HEK293 (cell line): ENCODE data around the gene TXNDC9.

Source experiments
- ZNF274 ChIP-seq, 2 experiments: fragments of 200-500 bp in 1 of 2; fragments of 450-650 bp in 1 of 2; sonication (Bioruptor generic) in 1 of 2; formaldehyde crosslinking in 1 of 2; IDR thresholded peaks; 2 replicates each; pipeline versions ENCODE4 v1.5.1 to v1.6.1; 2014 to 2016; ENCODE audit warnings: borderline replicate concordance in 1 of 2, inconsistent platforms in 1 of 2, low read length in 1 of 2, missing biosample characterization in 1 of 2, missing genetic modification characterization in 1 of 2
- TF ChIP-seq, protein P1 (sequence below): fragments of 450-650 bp; formaldehyde crosslinking; IDR thresholded peaks from 2 replicates; pipeline ENCODE4 v1.5.1; 2016; ENCODE audit warnings: missing biosample characterization, missing genetic modification characterization

DNA sequence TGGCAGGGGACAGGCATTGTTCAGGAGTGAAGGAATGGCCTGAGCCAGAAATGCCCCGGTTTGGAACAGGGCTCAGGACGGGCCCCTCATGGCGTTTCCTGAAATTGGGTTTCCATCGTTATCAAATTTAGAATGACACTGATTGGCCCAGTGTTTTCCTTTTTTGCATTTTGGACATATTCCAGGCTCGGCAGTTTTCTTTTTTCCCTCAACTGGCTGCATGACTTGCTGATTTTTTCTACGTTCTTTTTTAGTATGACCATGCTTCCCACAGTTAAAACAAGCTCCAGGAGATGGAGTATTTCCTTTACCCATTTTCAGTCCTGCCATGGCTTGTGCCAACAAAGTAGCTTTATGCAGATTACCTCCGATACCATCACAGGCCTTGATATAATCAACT, 60.3 kb downstream of the TXNDC9 start:
- TF ChIP-seq, protein P1, sequence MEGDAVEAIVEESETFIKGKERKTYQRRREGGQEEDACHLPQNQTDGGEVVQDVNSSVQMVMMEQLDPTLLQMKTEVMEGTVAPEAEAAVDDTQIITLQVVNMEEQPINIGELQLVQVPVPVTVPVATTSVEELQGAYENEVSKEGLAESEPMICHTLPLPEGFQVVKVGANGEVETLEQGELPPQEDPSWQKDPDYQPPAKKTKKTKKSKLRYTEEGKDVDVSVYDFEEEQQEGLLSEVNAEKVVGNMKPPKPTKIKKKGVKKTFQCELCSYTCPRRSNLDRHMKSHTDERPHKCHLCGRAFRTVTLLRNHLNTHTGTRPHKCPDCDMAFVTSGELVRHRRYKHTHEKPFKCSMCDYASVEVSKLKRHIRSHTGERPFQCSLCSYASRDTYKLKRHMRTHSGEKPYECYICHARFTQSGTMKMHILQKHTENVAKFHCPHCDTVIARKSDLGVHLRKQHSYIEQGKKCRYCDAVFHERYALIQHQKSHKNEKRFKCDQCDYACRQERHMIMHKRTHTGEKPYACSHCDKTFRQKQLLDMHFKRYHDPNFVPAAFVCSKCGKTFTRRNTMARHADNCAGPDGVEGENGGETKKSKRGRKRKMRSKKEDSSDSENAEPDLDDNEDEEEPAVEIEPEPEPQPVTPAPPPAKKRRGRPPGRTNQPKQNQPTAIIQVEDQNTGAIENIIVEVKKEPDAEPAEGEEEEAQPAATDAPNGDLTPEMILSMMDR (tag by site-specific recombination) = no peak
- TF ChIP-seq ZNF274 (IDR thresholded peaks at IDR 0.05; ENCODE audit: low read length) = no peak
- no peak for TF ChIP-seq ZNF274 (tag by site-specific recombination; IDR thresholded peaks at IDR 0.05; ENCODE audit: borderline replicate concordance)
